Keratinocyte (primary cell): ENCODE measurements around the gene MT1E. TPM values are rescaled to one million over a fixed set of nuclear protein-coding genes. Genes with fewer than 3 reads are reported as not detected.

Experiments used
- DNase-seq: peaks from one replicate; pipeline ENCODE4 v3.0.0-alpha.2; 2011; ENCODE audit warnings: low read depth, missing footprints, low spot score
- FAIRE-seq: peaks from 2 replicates; lab custom pipeline; 2011; peaks lifted over from hg19 to GRCh38; lab: Jason Lieb, UNC
- H2AFZ ChIP-seq: 2 replicates; pipeline ENCODE4 v1.6.0; 2012; ENCODE audit warnings: low read length, control low read depth, inconsistent platforms; ENCODE audit not compliant: control insufficient read depth
- H3K27ac ChIP-seq: 2 replicates; pipeline ENCODE4 v1.5.1; 2011; ENCODE audit warnings: low read length; ENCODE audit not compliant: control insufficient read depth, insufficient read depth
- H3K27me3 ChIP-seq: 3 replicates; pipeline ENCODE4 v1.6.0; 2011; ENCODE audit warnings: low read length; ENCODE audit not compliant: control insufficient read depth, insufficient read depth; ENCODE audit errors: extremely low read depth
- H3K36me3 ChIP-seq, 2 experiments: 2 replicates in 1 of 2; 3 replicates in 1 of 2; pipeline ENCODE4 v1.5.1; 2011; ENCODE audit warnings: low read length in 2 of 2, mild to moderate bottlenecking in 1 of 2; ENCODE audit not compliant: control insufficient read depth in 2 of 2, insufficient read depth in 2 of 2; ENCODE audit errors: extremely low read depth in 1 of 2
- H3K4me1 ChIP-seq: 3 replicates; pipeline ENCODE4 v1.5.1; 2011; ENCODE audit warnings: low read length; ENCODE audit not compliant: control insufficient read depth, insufficient read depth; ENCODE audit errors: extremely low read depth
- H3K4me2 ChIP-seq: 3 replicates; pipeline ENCODE4 v1.6.0; 2011; ENCODE audit warnings: low read depth, low read length; ENCODE audit not compliant: control insufficient read depth, insufficient read depth; ENCODE audit errors: extremely low read depth
- H3K4me3 ChIP-seq, 3 experiments: fragments of 200-600 bp in 1 of 3; sonication (generic) in 1 of 3; 2 replicates in 2 of 3; 3 replicates in 1 of 3; pipeline ENCODE4 v1.5.1; 2011 to 2016; ENCODE audit warnings: low read length in 3 of 3, mild to moderate bottlenecking in 3 of 3, control low read depth in 2 of 3, inconsistent platforms in 1 of 3, low read depth in 1 of 3, mixed read lengths in 1 of 3, mixed run types in 1 of 3, moderate library complexity in 1 of 3; ENCODE audit not compliant: control insufficient read depth in 2 of 3, insufficient read depth in 2 of 3; ENCODE audit errors: extremely low read depth in 1 of 3
- H3K79me2 ChIP-seq: 2 replicates; pipeline ENCODE4 v1.6.0; 2012; ENCODE audit warnings: low read length; ENCODE audit not compliant: control insufficient read depth, insufficient read depth
- H3K9ac ChIP-seq: 3 replicates; pipeline ENCODE4 v1.6.0; 2011; ENCODE audit warnings: low read length; ENCODE audit not compliant: control insufficient read depth, insufficient read depth; ENCODE audit errors: extremely low read depth
- H3K9me1 ChIP-seq: 3 replicates; pipeline ENCODE4 v1.6.0; 2011; ENCODE audit warnings: low read length; ENCODE audit not compliant: control insufficient read depth, insufficient read depth; ENCODE audit errors: extremely low read depth
- H3K9me3 ChIP-seq: 2 replicates; pipeline ENCODE4 v1.5.1; 2012; ENCODE audit warnings: low read depth, low read length; ENCODE audit not compliant: control insufficient read depth
- H4K20me1 ChIP-seq: 3 replicates; pipeline ENCODE4 v1.6.0; 2011; ENCODE audit warnings: low read length; ENCODE audit not compliant: control insufficient read depth, insufficient read depth; ENCODE audit errors: extremely low read depth
- CTCF ChIP-seq, 3 experiments: IDR thresholded peaks in 1 of 3; conservative IDR thresholded peaks in 1 of 3; optimal IDR thresholded peaks in 1 of 3; 2 replicates in 2 of 3; 3 replicates in 1 of 3; pipeline versions ENCODE3 to v1.5.1; 2011; ENCODE audit warnings: low read length in 3 of 3, mild to moderate bottlenecking in 3 of 3, moderate library complexity in 2 of 3, control low read depth in 1 of 3, inconsistent platforms in 1 of 3; ENCODE audit not compliant: insufficient read depth in 2 of 3; ENCODE audit errors: extremely low read depth in 1 of 3
- EZH2 ChIP-seq: IDR thresholded peaks from one replicate; pipeline ENCODE4 v1.6.1; 2012; ENCODE audit warnings: inconsistent platforms, mild to moderate bottlenecking, low read length, moderate library complexity
- dilution Hi-C: fragments of 300-500 bp; cut with MboI; formaldehyde crosslinking; loops from one replicate; pipeline ENCODE4 v1.7.0; 2020; ENCODE audit warnings: low sequenced_read_pairs; ENCODE audit not compliant: extremely low pct_ligation_motif_present
- polyA plus RNA-seq, 5 experiments: library from polyadenylated mRNA; depleted of rRNA in 3 of 5; stranded (reverse) in 3 of 5; stranded (forward) in 1 of 5; unstranded in 1 of 5; fragments of >200 nt; gene quantifications; 1 replicate in 1 of 5; 2 replicates in 3 of 5; 3 replicates in 1 of 5; pipeline versions ENCODE4 v1.2.1 to v1.2.3, GENCODE V29; 2011 to 2012; ENCODE audit warnings: missing spikeins in 2 of 5, low read depth in 1 of 5, low replicate concordance in 1 of 5

The MT1E gene
- polyA plus RNA-seq, 1 donor (not counting 4 experiments of a cell fraction or from before 2014, with no cell fraction given), result 394 TPM

GRCh38 chr16:56607109-56607618 lies 18.4 kb upstream of the MT1E start:
- DNase-seq, result peak; percentile 97
- Histone ChIP-seq H3K27me3 (no peaks in the 10 kb centered on the region), H3K79me2 (no peaks in the 10 kb centered on the region), H3K27ac (peak overlapping the region; percentile 95), H3K4me1 (peaks cover 52% of the 10 kb centered on the region), H3K4me3 (peak overlapping the region; percentile 13 to 62 (median 57)), H2AFZ (no peak overlapping the region), H4K20me1 (no peaks in the 10 kb centered on the region), H3K36me3 (no peaks in the 10 kb centered on the region), H3K4me2 (peak overlapping the region; percentile 81), H3K9me3 (no peaks in the 10 kb centered on the region), H3K9ac (peak overlapping the region; percentile 79), H3K9me1 (no peaks in the 10 kb centered on the region)
- TF ChIP-seq EZH2, result no peak
- no peak for TF ChIP-seq CTCF (optimal IDR thresholded peaks at IDR 0.05 in 1 of 3, IDR thresholded peaks at IDR 0.05 in 1 of 3, conservative IDR thresholded peaks at IDR 0.05 in 1 of 3; ENCODE audit: extremely low read depth in 1 of 3, insufficient read depth in 2 of 3, low read length in 3 of 3)
- FAIRE-seq, result peak; percentile 97
- dilution Hi-C loops, result no loop called here

- H2AFZ ChIP-seq, result no peak overlapping the region
- H3K9ac ChIP-seq, result peak overlapping the region; percentile 79
- DNase-seq (no peak), FAIRE-seq (no peak)
- no peaks in the 10 kb centered on the region for H4K20me1 ChIP-seq
- peak overlapping the region; percentile 81 for H3K4me2 ChIP-seq
- no peaks in the 10 kb centered on the region for H3K9me1 ChIP-seq
- peak overlapping the region; percentile 95 for H3K27ac ChIP-seq
- peaks cover 57% of the 10 kb centered on the region for H3K4me1 ChIP-seq
- no peaks in the 10 kb centered on the region for H3K36me3 ChIP-seq
- peak overlapping the region; percentile 2 to 58 (median 26) for H3K4me3 ChIP-seq
- no peaks in the 10 kb centered on the region for H3K79me2 ChIP-seq
- TF ChIP-seq EZH2 (no peak), CTCF (optimal IDR thresholded peaks at IDR 0.05 in 1 of 3, IDR thresholded peaks at IDR 0.05 in 1 of 3, conservative IDR thresholded peaks at IDR 0.05 in 1 of 3; ENCODE audit: extremely low read depth in 1 of 3, insufficient read depth in 2 of 3, low read length in 3 of 3) (no peak)
- H3K9me3 ChIP-seq, result no peaks in the 10 kb centered on the region
- dilution Hi-C loops, result no loop called here
- no peaks in the 10 kb centered on the region for H3K27me3 ChIP-seq
Observed at GRCh38 chr16:56607675-56608042, 17.9 kb upstream of the MT1E start.
